Hypothalamus (tissue), 51 donors: ENCODE measurements around the gene CD9.
"Not testable (repeated sequence)": the region's sequence is repeated elsewhere in the genome, so short reads cannot be mapped to it uniquely, and the experiment has no call there.

Experiments used
- DNase-seq, 51 donors: peaks; one replicate each; lab custom pipeline; 2025; lab: John Stamatoyannopoulos, UW

Gene CD9

GRCh38 chr12:6200256-6201212 is at the start of gene CD9:
Gene CD9 (plus strand): TSS chr12:6200400. CDS start chr12:6200500, 100 bp downstream.
- peak in 34 of 51 donors; percentile 21 to 79 (median 50) for DNase-seq

- DNase-seq = peak in 4 of 51 donors; percentile 8 to 20 (median 12)
Observed at GRCh38 chr12:6154730-6155459, 45.3 kb upstream of the CD9 start.

- DNase-seq = no peak
Observed at GRCh38 chr12:6157482-6157881, 42.7 kb upstream of the CD9 start.

GRCh38 chr12:6158255-6158654 is 41.9 kb upstream of the CD9 start:
- DNase-seq = no peak

GRCh38 chr12:6158749-6159148 is 41.5 kb upstream of the CD9 start:
- DNase-seq = no peak

- DNase-seq = not testable (repeated sequence)
Observed at GRCh38 chr12:6159166-6160011, 40.8 kb upstream of the CD9 start.

- DNase-seq = not testable (repeated sequence)
Observed at GRCh38 chr12:6160049-6160649, 40.1 kb upstream of the CD9 start.

GRCh38 chr12:6161124-6161882 is 38.9 kb upstream of the CD9 start:
- peak in 3 of 51 donors; percentile 10 to 35 (median 12) for DNase-seq

- DNase-seq = no peak
Observed at GRCh38 chr12:6163416-6164060, 36.7 kb upstream of the CD9 start.

- no peak for DNase-seq
Observed at GRCh38 chr12:6165395-6165794, 34.8 kb upstream of the CD9 start.

GRCh38 chr12:6166808-6167207 is 33.4 kb upstream of the CD9 start:
- DNase-seq = no peak

GRCh38 chr12:6167327-6168280 is 32.6 kb upstream of the CD9 start:
- peak in 10 of 51 donors; percentile 16 to 44 (median 22) for DNase-seq

- no peak for DNase-seq
Observed at GRCh38 chr12:6171409-6172015, 28.7 kb upstream of the CD9 start.

GRCh38 chr12:6172086-6172485 is 28.1 kb upstream of the CD9 start:
- no peak for DNase-seq

GRCh38 chr12:6172862-6173261 is 27.3 kb upstream of the CD9 start:
- DNase-seq = no peak

GRCh38 chr12:6177642-6178358 is 22.4 kb upstream of the CD9 start:
- no peak for DNase-seq
